DND-41 (cell line): ENCODE measurements around the gene MYOM1.

ENCODE experiments used
- EZH2 ChIP-seq: IDR thresholded peaks from 3 replicates; pipeline ENCODE4 v1.6.1; 2012; ENCODE audit warnings: borderline replicate concordance, low read depth, mild to moderate bottlenecking, moderate library complexity, low read length, inconsistent platforms; ENCODE audit not compliant: severe bottlenecking
- TF ChIP-seq, protein P1 (sequence below): IDR thresholded peaks from 2 replicates; pipeline ENCODE4 v1.5.1; 2012; ENCODE audit warnings: borderline replicate concordance, low read length, moderate library complexity, mild to moderate bottlenecking; ENCODE audit not compliant: poor library complexity, severe bottlenecking; ENCODE audit errors: extremely low read depth

DNA sequence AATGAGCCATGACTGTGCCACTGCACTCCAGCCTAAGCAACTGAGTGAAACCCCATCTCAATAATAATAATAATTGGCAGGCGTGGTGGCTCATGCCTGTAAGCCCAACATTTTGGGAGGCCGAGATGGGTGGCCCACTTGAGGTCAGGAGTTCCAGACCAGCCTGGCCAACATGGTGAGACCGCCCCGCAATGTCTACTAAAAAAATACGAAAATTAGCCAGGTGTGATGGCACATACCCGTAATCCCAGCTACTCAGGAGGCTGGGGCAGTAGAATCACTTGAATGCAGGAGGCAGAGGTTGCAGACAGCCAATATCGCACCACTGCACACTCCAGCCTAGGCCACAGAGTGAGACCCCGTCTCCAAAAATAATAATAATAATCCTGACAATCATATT is 178.9 kb downstream of the MYOM1 start:
- TF ChIP-seq, protein P1, sequence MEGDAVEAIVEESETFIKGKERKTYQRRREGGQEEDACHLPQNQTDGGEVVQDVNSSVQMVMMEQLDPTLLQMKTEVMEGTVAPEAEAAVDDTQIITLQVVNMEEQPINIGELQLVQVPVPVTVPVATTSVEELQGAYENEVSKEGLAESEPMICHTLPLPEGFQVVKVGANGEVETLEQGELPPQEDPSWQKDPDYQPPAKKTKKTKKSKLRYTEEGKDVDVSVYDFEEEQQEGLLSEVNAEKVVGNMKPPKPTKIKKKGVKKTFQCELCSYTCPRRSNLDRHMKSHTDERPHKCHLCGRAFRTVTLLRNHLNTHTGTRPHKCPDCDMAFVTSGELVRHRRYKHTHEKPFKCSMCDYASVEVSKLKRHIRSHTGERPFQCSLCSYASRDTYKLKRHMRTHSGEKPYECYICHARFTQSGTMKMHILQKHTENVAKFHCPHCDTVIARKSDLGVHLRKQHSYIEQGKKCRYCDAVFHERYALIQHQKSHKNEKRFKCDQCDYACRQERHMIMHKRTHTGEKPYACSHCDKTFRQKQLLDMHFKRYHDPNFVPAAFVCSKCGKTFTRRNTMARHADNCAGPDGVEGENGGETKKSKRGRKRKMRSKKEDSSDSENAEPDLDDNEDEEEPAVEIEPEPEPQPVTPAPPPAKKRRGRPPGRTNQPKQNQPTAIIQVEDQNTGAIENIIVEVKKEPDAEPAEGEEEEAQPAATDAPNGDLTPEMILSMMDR, result no peak
- no peak for TF ChIP-seq EZH2
